Myocyte (in vitro differentiated cells): ENCODE measurements around the gene CHST15. TPM values are rescaled to one million over a fixed set of nuclear protein-coding genes. Genes with fewer than 3 reads are reported as not detected.
"Not testable (repeated sequence)": the region's sequence is repeated elsewhere in the genome, so short reads cannot be mapped to it uniquely, and the experiment has no call there.

Experiments
- DNase-seq: peaks from one replicate; pipeline ENCODE4 v3.0.0-alpha.2; 2012; ENCODE audit warnings: low read depth
- total RNA-seq: library from RNA; depleted of rRNA; stranded (reverse); fragments of >200 nt; gene quantifications from 2 replicates; pipeline ENCODE4 v1.2.3, GENCODE V29; 2014

Gene CHST15
- total RNA-seq, 1 donor from 2014 or later, result 26.9 TPM

GRCh38 chr10:124099604-124100003 is 6.2 kb upstream of the CHST15 start:
- DNase-seq, result no peak

- DNase-seq, result no peak
Measured at GRCh38 chr10:124098575-124098974, 5.2 kb upstream of the CHST15 start.

GRCh38 chr10:124097883-124098282 is 4.5 kb upstream of the CHST15 start:
- no peak for DNase-seq

GRCh38 chr10:124096494-124096893 is 3.1 kb upstream of the CHST15 start:
- DNase-seq, result no peak

GRCh38 chr10:124095801-124096200 is 2.4 kb upstream of the CHST15 start:
- DNase-seq, result not testable (repeated sequence)

GRCh38 chr10:124095096-124095495 is 1.7 kb upstream of the CHST15 start:
- DNase-seq, result no peak

- DNase-seq, result no peak
Measured at GRCh38 chr10:124094419-124094785, 1.0 kb upstream of the CHST15 start.

- DNase-seq, result not testable (repeated sequence)
Measured at GRCh38 chr10:124093774-124094418, 498 bp upstream of the CHST15 start.

- no peak for DNase-seq
Measured at GRCh38 chr10:124092250-124092859, 1.0 kb downstream of the CHST15 start.

- DNase-seq, result peak; percentile 69
Measured at GRCh38 chr10:124091646-124092249, 1.6 kb downstream of the CHST15 start.

GRCh38 chr10:124090601-124091209 is 2.7 kb downstream of the CHST15 start:
- no peak for DNase-seq

GRCh38 chr10:124089859-124090258 is 3.5 kb downstream of the CHST15 start:
- no peak for DNase-seq

- no peak for DNase-seq
Measured at GRCh38 chr10:124088915-124089314, 4.5 kb downstream of the CHST15 start.

GRCh38 chr10:124087672-124088634 is 5.4 kb downstream of the CHST15 start:
- DNase-seq, result peak; percentile 60

- no peak for DNase-seq
Measured at GRCh38 chr10:124086787-124087671, 6.4 kb downstream of the CHST15 start.

GRCh38 chr10:124086097-124086710 is 7.2 kb downstream of the CHST15 start:
- DNase-seq, result no peak

GRCh38 chr10:124085680-124086079 is 7.7 kb downstream of the CHST15 start:
- no peak for DNase-seq

GRCh38 chr10:124084708-124085107 is 8.7 kb downstream of the CHST15 start:
- DNase-seq, result no peak

- DNase-seq, result no peak
Measured at GRCh38 chr10:124083740-124084397, 9.5 kb downstream of the CHST15 start.
